Measurements from ENCODE around the gene CATSPER3. TPM values are rescaled to one million over a fixed set of nuclear protein-coding genes. Genes with fewer than 3 reads are reported as not detected.

The CATSPER3 gene
- total RNA-seq, 2 experiments from 2014 or later, result 0.31 to 0.32 TPM

- Mint-ChIP-seq H3K27ac (no peak overlapping the region), H3K36me3 (ENCODE audit: low read depth) (no peaks in the 10 kb centered on the region), H3K27me3 (peaks cover 44% of the 10 kb centered on the region), H3K4me3 (no peak overlapping the region), H3K9me3 (no peaks in the 10 kb centered on the region), H3K4me1 (ENCODE audit: low read depth) (no peaks in the 10 kb centered on the region)
- CTCF ChIA-PET, result no interaction called here
- POLR2A ChIA-PET, result no interaction called here
- intact Hi-C loops (cut with micrococcal nuclease), result no loop called here
- no peak for TF ChIP-seq CTCF (IDR thresholded peaks at IDR 0.05)
- no peak for ATAC-seq
- no peak for DNase-seq
Measured at GRCh38 chr5:135053989-135054388, 86.3 kb downstream of the CATSPER3 start.

- Mint-ChIP-seq H3K27me3 (peaks cover 39% of the 10 kb centered on the region), H3K4me3 (no peak overlapping the region), H3K27ac (no peak overlapping the region), H3K36me3 (ENCODE audit: low read depth) (no peaks in the 10 kb centered on the region), H3K9me3 (no peaks in the 10 kb centered on the region), H3K4me1 (ENCODE audit: low read depth) (no peaks in the 10 kb centered on the region)
- intact Hi-C loops (cut with micrococcal nuclease), result no loop called here
- POLR2A ChIA-PET, result no interaction called here
- CTCF ChIA-PET, result no interaction called here
- no peak for TF ChIP-seq CTCF (IDR thresholded peaks at IDR 0.05)
- ATAC-seq (no peak), DNase-seq (no peak)
Measured at GRCh38 chr5:135054546-135054945, 86.8 kb downstream of the CATSPER3 start.

- Mint-ChIP-seq H3K9me3 (no peaks in the 10 kb centered on the region), H3K27me3 (peaks cover 33% of the 10 kb centered on the region), H3K27ac (no peak overlapping the region), H3K36me3 (ENCODE audit: low read depth) (no peaks in the 10 kb centered on the region), H3K4me3 (no peak overlapping the region), H3K4me1 (ENCODE audit: low read depth) (no peaks in the 10 kb centered on the region)
- ChIA-PET CTCF (no interaction called here), POLR2A (no interaction called here)
- no peak for TF ChIP-seq CTCF (IDR thresholded peaks at IDR 0.05)
- ATAC-seq (no peak), DNase-seq (no peak)
- intact Hi-C loops (cut with micrococcal nuclease), result no loop called here
Measured at GRCh38 chr5:135055396-135055795, 87.7 kb downstream of the CATSPER3 start.

GRCh38 chr5:135056316-135057030 is 88.8 kb downstream of the CATSPER3 start:
- ChIA-PET POLR2A (no interaction called here), CTCF (no interaction called here)
- intact Hi-C loops (cut with micrococcal nuclease), result no loop called here
- H3K36me3 Mint-ChIP-seq (ENCODE audit: low read depth), result no peaks in the 10 kb centered on the region
- no peak overlapping the region for H3K27ac Mint-ChIP-seq
- no peaks in the 10 kb centered on the region for H3K9me3 Mint-ChIP-seq
- no peaks in the 10 kb centered on the region for H3K4me1 Mint-ChIP-seq (ENCODE audit: low read depth)
- ATAC-seq (no peak), DNase-seq (no peak)
- no peak for TF ChIP-seq CTCF (IDR thresholded peaks at IDR 0.05)
- peaks cover 23% of the 10 kb centered on the region for H3K27me3 Mint-ChIP-seq
- H3K4me3 Mint-ChIP-seq, result no peak overlapping the region

- TF ChIP-seq CTCF (IDR thresholded peaks at IDR 0.05), result no peak
- CTCF ChIA-PET, result no interaction called here
- Mint-ChIP-seq H3K4me1 (ENCODE audit: low read depth) (no peaks in the 10 kb centered on the region), H3K27me3 (peaks cover 20% of the 10 kb centered on the region), H3K27ac (no peak overlapping the region), H3K36me3 (ENCODE audit: low read depth) (no peaks in the 10 kb centered on the region), H3K4me3 (no peak overlapping the region), H3K9me3 (no peaks in the 10 kb centered on the region)
- DNase-seq (no peak), ATAC-seq (no peak)
- POLR2A ChIA-PET, result no interaction called here
- intact Hi-C loops (cut with micrococcal nuclease), result no loop called here
Measured at GRCh38 chr5:135057233-135057632, 89.5 kb downstream of the CATSPER3 start.
